ENCODE results near the gene WDR86.

DNA sequence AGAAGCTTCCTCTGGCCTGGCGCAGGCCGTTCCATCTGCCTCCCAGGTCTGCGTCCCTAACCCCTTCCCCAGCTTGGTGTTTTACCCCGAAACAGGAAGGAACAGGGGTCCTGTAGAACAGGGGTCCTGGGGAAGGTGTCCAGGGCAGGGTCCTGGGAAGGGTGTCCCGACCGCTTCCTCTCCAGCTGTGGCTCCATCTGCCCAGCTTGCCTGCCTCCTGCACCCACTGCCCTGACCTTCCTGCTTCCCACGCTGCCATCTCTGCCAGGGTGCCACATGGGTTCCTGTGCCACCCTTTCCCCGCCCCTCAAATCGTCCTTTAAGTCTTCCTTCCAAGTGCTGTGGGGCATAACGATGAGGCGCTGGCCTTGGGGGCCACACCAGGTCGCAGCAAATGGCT is 32.4 kb downstream of the WDR86 start:
- TF ChIP-seq EZH2 (IDR thresholded peaks at IDR 0.05) (no peak), POLR2AphosphoS5 (IDR thresholded peaks at IDR 0.05; ENCODE audit: borderline replicate concordance, low read depth, low read length) (no peak)

Measured in SK-N-MC (cell line).